ENCODE data around the gene HDGFL1. TPM values are rescaled to one million over a fixed set of nuclear protein-coding genes. Genes with fewer than 3 reads are reported as not detected.
A peak's percentile ranks its signal among the peaks of the same experiment; 100 is the strongest.

Gene HDGFL1
- total and polyA plus RNA-seq, 2 experiments from 2014 or later, result not detected

DNA sequence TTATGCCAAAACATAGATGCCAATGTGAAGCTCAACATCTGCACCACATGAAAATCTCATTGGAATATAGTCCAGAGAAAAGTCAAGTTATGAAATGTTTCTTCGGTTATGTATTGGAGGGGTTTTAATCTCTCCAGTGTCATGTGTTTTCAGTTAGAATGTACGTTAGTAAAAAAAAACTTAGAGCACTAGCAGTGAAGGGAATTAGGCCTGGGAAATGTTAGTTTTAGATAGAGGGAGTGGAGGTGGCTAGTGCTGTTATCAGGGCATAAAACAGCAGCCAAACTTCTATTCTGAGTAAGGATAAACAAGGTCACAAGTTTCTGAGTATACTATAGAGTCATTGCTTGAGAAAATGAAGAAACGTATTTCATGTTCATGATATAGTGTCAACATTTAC lies 42.9 kb downstream of the HDGFL1 start:
- no peak overlapping the region for H3K4me2 ChIP-seq
- H3K4me1 Mint-ChIP-seq, result peaks cover 9% of the 10 kb centered on the region; the same call in 2 of the 3 replicates
- H3K27ac ChIP-seq (ENCODE audit: low read depth), result no peak overlapping the region
- H4K20me1 ChIP-seq (replicated peaks; ENCODE audit: insufficient read depth), result no peaks in the 10 kb centered on the region
- H3F3A ChIP-seq (replicated peaks; ENCODE audit: low read depth), result no peaks in the 10 kb centered on the region
- no peaks in the 10 kb centered on the region for H3K9me3 Mint-ChIP-seq
- no peak for ATAC-seq
- H3K4me3 Mint-ChIP-seq, result no peak overlapping the region
- H3K27ac Mint-ChIP-seq, result 0 out of 2 replicates have a peak overlapping the region, but pooled peaks have one; percentile 22
- no peaks in the 10 kb centered on the region for H3K27me3 Mint-ChIP-seq (ENCODE audit: insufficient read depth, low read depth, poor library complexity)
- H2AFZ ChIP-seq, result no peak overlapping the region
- no peak for DNase-seq (ENCODE audit: low spot score)
- no peaks in the 10 kb centered on the region for H3K36me3 ChIP-seq (ENCODE audit: insufficient read depth)
- TF ChIP-seq STAT1 (IDR thresholded peaks at IDR 0.05; ENCODE audit: unreplicated experiment) (no peak), POLR2AphosphoS5 (IDR thresholded peaks at IDR 0.05; ENCODE audit: low read depth) (no peak), NANOG (IDR thresholded peaks at IDR 0.05; ENCODE audit: borderline replicate concordance) (no peak), EZH2 (IDR thresholded peaks at IDR 0.05; ENCODE audit: low read depth, unreplicated experiment) (no peak), JUNB (IDR thresholded peaks at IDR 0.05; ENCODE audit: unreplicated experiment) (no peak)
- TF ChIP-seq, protein P1, sequence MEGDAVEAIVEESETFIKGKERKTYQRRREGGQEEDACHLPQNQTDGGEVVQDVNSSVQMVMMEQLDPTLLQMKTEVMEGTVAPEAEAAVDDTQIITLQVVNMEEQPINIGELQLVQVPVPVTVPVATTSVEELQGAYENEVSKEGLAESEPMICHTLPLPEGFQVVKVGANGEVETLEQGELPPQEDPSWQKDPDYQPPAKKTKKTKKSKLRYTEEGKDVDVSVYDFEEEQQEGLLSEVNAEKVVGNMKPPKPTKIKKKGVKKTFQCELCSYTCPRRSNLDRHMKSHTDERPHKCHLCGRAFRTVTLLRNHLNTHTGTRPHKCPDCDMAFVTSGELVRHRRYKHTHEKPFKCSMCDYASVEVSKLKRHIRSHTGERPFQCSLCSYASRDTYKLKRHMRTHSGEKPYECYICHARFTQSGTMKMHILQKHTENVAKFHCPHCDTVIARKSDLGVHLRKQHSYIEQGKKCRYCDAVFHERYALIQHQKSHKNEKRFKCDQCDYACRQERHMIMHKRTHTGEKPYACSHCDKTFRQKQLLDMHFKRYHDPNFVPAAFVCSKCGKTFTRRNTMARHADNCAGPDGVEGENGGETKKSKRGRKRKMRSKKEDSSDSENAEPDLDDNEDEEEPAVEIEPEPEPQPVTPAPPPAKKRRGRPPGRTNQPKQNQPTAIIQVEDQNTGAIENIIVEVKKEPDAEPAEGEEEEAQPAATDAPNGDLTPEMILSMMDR (conservative IDR thresholded peaks at IDR 0.05; ENCODE audit: low read depth in 2 of 2), result no peak
- TF ChIP-seq, protein P2, sequence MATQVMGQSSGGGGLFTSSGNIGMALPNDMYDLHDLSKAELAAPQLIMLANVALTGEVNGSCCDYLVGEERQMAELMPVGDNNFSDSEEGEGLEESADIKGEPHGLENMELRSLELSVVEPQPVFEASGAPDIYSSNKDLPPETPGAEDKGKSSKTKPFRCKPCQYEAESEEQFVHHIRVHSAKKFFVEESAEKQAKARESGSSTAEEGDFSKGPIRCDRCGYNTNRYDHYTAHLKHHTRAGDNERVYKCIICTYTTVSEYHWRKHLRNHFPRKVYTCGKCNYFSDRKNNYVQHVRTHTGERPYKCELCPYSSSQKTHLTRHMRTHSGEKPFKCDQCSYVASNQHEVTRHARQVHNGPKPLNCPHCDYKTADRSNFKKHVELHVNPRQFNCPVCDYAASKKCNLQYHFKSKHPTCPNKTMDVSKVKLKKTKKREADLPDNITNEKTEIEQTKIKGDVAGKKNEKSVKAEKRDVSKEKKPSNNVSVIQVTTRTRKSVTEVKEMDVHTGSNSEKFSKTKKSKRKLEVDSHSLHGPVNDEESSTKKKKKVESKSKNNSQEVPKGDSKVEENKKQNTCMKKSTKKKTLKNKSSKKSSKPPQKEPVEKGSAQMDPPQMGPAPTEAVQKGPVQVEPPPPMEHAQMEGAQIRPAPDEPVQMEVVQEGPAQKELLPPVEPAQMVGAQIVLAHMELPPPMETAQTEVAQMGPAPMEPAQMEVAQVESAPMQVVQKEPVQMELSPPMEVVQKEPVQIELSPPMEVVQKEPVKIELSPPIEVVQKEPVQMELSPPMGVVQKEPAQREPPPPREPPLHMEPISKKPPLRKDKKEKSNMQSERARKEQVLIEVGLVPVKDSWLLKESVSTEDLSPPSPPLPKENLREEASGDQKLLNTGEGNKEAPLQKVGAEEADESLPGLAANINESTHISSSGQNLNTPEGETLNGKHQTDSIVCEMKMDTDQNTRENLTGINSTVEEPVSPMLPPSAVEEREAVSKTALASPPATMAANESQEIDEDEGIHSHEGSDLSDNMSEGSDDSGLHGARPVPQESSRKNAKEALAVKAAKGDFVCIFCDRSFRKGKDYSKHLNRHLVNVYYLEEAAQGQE (IDR thresholded peaks at IDR 0.05; ENCODE audit: unreplicated experiment), result no peak
- H3K4me1 ChIP-seq (ENCODE audit: insufficient read depth), result peaks cover 7% of the 10 kb centered on the region; the same call in 1 of the 2 replicates
- no peaks in the 10 kb centered on the region for H3K27me3 ChIP-seq (ENCODE audit: insufficient read depth)
- no peaks in the 10 kb centered on the region for H3K79me2 ChIP-seq (replicated peaks; ENCODE audit: insufficient read depth)
- H3K36me3 Mint-ChIP-seq (ENCODE audit: low read depth), result no peaks in the 10 kb centered on the region
- no peaks in the 10 kb centered on the region for H3K9me2 ChIP-seq (ENCODE audit: insufficient read depth)
- H3K4me3 ChIP-seq, result no peak overlapping the region

DNA sequence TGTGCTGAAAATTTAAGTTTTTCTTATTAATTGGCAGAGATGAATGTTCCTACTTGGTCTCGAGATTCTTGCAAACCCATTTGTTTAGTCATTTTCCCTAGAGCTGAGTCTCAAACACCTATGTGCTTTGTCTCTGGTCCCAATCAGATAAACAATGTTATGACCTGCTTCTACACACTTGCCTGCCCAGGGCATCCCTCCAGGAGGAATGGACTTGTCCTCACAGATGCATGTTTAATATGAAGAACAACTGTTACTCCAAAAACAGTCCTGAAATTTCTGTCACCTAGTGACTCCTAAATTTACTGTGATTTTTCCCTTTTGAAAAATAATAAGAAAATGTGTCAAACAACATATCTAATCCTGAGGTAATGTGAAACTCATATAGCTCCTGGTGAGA lies 43.7 kb downstream of the HDGFL1 start:
- H3K9me2 ChIP-seq (ENCODE audit: insufficient read depth), result no peaks in the 10 kb centered on the region
- Mint-ChIP-seq H3K4me3 (no peak overlapping the region), H3K27me3 (ENCODE audit: insufficient read depth, low read depth, poor library complexity) (no peaks in the 10 kb centered on the region), H3K4me1 (peaks cover 9% of the 10 kb centered on the region; the same call in 2 of the 3 replicates), H3K27ac (no peak overlapping the region), H3K9me3 (peaks cover 3% of the 10 kb centered on the region; the same call in 1 of the 3 replicates), H3K36me3 (ENCODE audit: low read depth) (peaks cover 4% of the 10 kb centered on the region; the same call in 1 of the 3 replicates)
- peaks cover 7% of the 10 kb centered on the region; the same call in 1 of the 2 replicates for H3K4me1 ChIP-seq (ENCODE audit: insufficient read depth)
- ATAC-seq (no peak), DNase-seq (ENCODE audit: low spot score) (no peak)
- H4K20me1 ChIP-seq (replicated peaks; ENCODE audit: insufficient read depth), result no peaks in the 10 kb centered on the region
- no peak overlapping the region for H3K4me2 ChIP-seq
- no peaks in the 10 kb centered on the region for H3K27me3 ChIP-seq (ENCODE audit: insufficient read depth)
- H3K36me3 ChIP-seq (ENCODE audit: insufficient read depth), result no peaks in the 10 kb centered on the region
- H3K4me3 ChIP-seq, result no peak overlapping the region
- H3K79me2 ChIP-seq (replicated peaks; ENCODE audit: insufficient read depth), result no peaks in the 10 kb centered on the region
- no peaks in the 10 kb centered on the region for H3F3A ChIP-seq (replicated peaks; ENCODE audit: low read depth)
- 0 out of 2 replicates have a peak overlapping the region, but pooled peaks have one; percentile 6 for H2AFZ ChIP-seq
- H3K27ac ChIP-seq (ENCODE audit: low read depth), result no peak overlapping the region
- TF ChIP-seq, protein P3, sequence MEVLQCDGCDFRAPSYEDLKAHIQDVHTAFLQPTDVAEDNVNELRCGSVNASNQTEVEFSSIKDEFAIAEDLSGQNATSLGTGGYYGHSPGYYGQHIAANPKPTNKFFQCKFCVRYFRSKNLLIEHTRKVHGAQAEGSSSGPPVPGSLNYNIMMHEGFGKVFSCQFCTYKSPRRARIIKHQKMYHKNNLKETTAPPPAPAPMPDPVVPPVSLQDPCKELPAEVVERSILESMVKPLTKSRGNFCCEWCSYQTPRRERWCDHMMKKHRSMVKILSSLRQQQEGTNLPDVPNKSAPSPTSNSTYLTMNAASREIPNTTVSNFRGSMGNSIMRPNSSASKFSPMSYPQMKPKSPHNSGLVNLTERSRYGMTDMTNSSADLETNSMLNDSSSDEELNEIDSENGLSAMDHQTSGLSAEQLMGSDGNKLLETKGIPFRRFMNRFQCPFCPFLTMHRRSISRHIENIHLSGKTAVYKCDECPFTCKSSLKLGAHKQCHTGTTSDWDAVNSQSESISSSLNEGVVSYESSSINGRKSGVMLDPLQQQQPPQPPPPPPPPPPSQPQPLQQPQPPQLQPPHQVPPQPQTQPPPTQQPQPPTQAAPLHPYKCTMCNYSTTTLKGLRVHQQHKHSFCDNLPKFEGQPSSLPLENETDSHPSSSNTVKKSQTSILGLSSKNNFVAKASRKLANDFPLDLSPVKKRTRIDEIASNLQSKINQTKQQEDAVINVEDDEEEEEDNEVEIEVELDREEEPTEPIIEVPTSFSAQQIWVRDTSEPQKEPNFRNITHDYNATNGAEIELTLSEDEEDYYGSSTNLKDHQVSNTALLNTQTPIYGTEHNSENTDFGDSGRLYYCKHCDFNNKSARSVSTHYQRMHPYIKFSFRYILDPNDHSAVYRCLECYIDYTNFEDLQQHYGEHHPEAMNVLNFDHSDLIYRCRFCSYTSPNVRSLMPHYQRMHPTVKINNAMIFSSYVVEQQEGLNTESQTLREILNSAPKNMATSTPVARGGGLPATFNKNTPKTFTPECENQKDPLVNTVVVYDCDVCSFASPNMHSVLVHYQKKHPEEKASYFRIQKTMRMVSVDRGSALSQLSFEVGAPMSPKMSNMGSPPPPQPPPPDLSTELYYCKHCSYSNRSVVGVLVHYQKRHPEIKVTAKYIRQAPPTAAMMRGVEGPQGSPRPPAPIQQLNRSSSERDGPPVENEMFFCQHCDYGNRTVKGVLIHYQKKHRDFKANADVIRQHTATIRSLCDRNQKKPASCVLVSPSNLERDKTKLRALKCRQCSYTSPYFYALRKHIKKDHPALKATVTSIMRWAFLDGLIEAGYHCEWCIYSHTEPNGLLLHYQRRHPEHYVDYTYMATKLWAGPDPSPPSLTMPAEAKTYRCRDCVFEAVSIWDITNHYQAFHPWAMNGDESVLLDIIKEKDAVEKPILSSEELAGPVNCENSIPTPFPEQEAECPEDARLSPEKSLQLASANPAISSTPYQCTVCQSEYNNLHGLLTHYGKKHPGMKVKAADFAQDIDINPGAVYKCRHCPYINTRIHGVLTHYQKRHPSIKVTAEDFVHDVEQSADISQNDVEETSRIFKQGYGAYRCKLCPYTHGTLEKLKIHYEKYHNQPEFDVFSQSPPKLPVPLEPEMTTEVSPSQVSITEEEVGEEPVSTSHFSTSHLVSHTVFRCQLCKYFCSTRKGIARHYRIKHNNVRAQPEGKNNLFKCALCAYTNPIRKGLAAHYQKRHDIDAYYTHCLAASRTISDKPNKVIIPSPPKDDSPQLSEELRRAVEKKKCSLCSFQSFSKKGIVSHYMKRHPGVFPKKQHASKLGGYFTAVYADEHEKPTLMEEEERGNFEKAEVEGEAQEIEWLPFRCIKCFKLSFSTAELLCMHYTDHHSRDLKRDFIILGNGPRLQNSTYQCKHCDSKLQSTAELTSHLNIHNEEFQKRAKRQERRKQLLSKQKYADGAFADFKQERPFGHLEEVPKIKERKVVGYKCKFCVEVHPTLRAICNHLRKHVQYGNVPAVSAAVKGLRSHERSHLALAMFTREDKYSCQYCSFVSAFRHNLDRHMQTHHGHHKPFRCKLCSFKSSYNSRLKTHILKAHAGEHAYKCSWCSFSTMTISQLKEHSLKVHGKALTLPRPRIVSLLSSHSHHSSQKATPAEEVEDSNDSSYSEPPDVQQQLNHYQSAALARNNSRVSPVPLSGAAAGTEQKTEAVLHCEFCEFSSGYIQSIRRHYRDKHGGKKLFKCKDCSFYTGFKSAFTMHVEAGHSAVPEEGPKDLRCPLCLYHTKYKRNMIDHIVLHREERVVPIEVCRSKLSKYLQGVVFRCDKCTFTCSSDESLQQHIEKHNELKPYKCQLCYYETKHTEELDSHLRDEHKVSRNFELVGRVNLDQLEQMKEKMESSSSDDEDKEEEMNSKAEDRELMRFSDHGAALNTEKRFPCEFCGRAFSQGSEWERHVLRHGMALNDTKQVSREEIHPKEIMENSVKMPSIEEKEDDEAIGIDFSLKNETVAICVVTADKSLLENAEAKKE (CRISPR knock-in tag; IDR thresholded peaks at IDR 0.05), result no peak
- no peak for TF ChIP-seq NANOG (IDR thresholded peaks at IDR 0.05; ENCODE audit: borderline replicate concordance)
- no peak for TF ChIP-seq JUNB (IDR thresholded peaks at IDR 0.05; ENCODE audit: unreplicated experiment)
